GM19351 (cell line): ENCODE data around the gene CNDP1.

ENCODE experiments used
- ATAC-seq: cut with Tn5 transposase; IDR thresholded peaks from one replicate; pipeline ENCODE4 v1.9.1; 2021; ENCODE audit warnings: mild to moderate bottlenecking, moderate library complexity; ENCODE audit not compliant: unreplicated experiment

The CNDP1 gene

GRCh38 chr18:74505776-74506175 is 28.5 kb upstream of the CNDP1 start:
- ATAC-seq = no peak

- no peak for ATAC-seq
These were observed 27.7 kb upstream of the CNDP1 start for GRCh38 chr18:74506448-74507084.

GRCh38 chr18:74507097-74507881 is 27.0 kb upstream of the CNDP1 start:
- ATAC-seq = no peak

- no peak for ATAC-seq
These were observed 26.4 kb upstream of the CNDP1 start for GRCh38 chr18:74507927-74508326.

- no peak for ATAC-seq
These were observed 25.9 kb upstream of the CNDP1 start for GRCh38 chr18:74508366-74508765.

GRCh38 chr18:74508821-74509225 is 25.5 kb upstream of the CNDP1 start:
- no peak for ATAC-seq

GRCh38 chr18:74509856-74510769 is 24.2 kb upstream of the CNDP1 start:
- no peak for ATAC-seq

GRCh38 chr18:74510770-74511095 is 23.6 kb upstream of the CNDP1 start:
- no peak for ATAC-seq

GRCh38 chr18:74511823-74512222 is 22.5 kb upstream of the CNDP1 start:
- no peak for ATAC-seq

GRCh38 chr18:74512321-74513053 is 21.8 kb upstream of the CNDP1 start:
- no peak for ATAC-seq

GRCh38 chr18:74513149-74513882 is 21.0 kb upstream of the CNDP1 start:
- no peak for ATAC-seq

- no peak for ATAC-seq
These were observed 20.5 kb upstream of the CNDP1 start for GRCh38 chr18:74513883-74514205.

GRCh38 chr18:74514860-74515495 is 19.3 kb upstream of the CNDP1 start:
- no peak for ATAC-seq

- no peak for ATAC-seq
These were observed 18.6 kb upstream of the CNDP1 start for GRCh38 chr18:74515620-74516231.

GRCh38 chr18:74516271-74517235 is 17.7 kb upstream of the CNDP1 start:
- no peak for ATAC-seq

GRCh38 chr18:74517236-74517630 is 17.1 kb upstream of the CNDP1 start:
- no peak for ATAC-seq

GRCh38 chr18:74518456-74519295 is 15.6 kb upstream of the CNDP1 start:
- no peak for ATAC-seq
